GM12892 (cell line): ENCODE results near the gene PTPN1.
"Not testable (repeated sequence)": the region's sequence is repeated elsewhere in the genome, so short reads cannot be mapped to it uniquely, and the experiment has no call there.

ENCODE experiments used
- DNase-seq: peaks from one replicate; pipeline ENCODE4 v3.0.0; 2011; ENCODE audit not compliant: insufficient read length
- FAIRE-seq: peaks from 2 replicates; lab custom pipeline; 2011; peaks lifted over from hg19 to GRCh38; lab: Jason Lieb, UNC
- POLR2A ChIP-seq: IDR thresholded peaks from 2 replicates; pipeline ENCODE4 v1.6.1; 2011; ENCODE audit warnings: low read depth, low read length, control low read depth
- POLR2AphosphoS5 ChIP-seq: IDR thresholded peaks from 2 replicates; pipeline ENCODE4 v1.6.1; 2011; ENCODE audit warnings: low read depth, low read length, control low read depth
- TAF1 ChIP-seq: IDR thresholded peaks from 2 replicates; pipeline ENCODE4 v1.6.1; 2011; ENCODE audit warnings: low read depth, mild to moderate bottlenecking, control low read depth, low read length, borderline replicate concordance

Gene PTPN1

GRCh38 chr20:50506270-50506579, 4.0 kb upstream of the PTPN1 start:
- DNase-seq (no peak), FAIRE-seq (no peak)
- no peak for TF ChIP-seq TAF1
- TF ChIP-seq POLR2AphosphoS5 = no peak
- TF ChIP-seq POLR2A = no peak

- DNase-seq, FAIRE-seq: not testable (repeated sequence)
These were observed 2.4 kb upstream of the PTPN1 start for GRCh38 chr20:50507745-50508144.

- TF ChIP-seq TAF1 (no peak), POLR2AphosphoS5 (no peak), POLR2A (no peak)
- FAIRE-seq = no peak
- DNase-seq = no peak
These were observed 1.9 kb upstream of the PTPN1 start for GRCh38 chr20:50508171-50508755.

GRCh38 chr20:50510706-50511542, 741 bp downstream of the PTPN1 start:
- TF ChIP-seq TAF1 (no peak), POLR2AphosphoS5 (no peak), POLR2A (no peak)
- no peak for DNase-seq
- no peak for FAIRE-seq

- TF ChIP-seq POLR2AphosphoS5 (no peak), TAF1 (no peak), POLR2A (no peak)
- FAIRE-seq (no peak), DNase-seq (no peak)
These were observed 2.1 kb downstream of the PTPN1 start for GRCh38 chr20:50512323-50512722.

- DNase-seq (no peak), FAIRE-seq (no peak)
- no peak for TF ChIP-seq POLR2AphosphoS5
- TF ChIP-seq TAF1 = no peak
- TF ChIP-seq POLR2A = no peak
These were observed 3.2 kb downstream of the PTPN1 start for GRCh38 chr20:50513169-50514034.

- TF ChIP-seq POLR2A = no peak
- TF ChIP-seq POLR2AphosphoS5 = no peak
- no peak for TF ChIP-seq TAF1
- no peak for FAIRE-seq
- DNase-seq = no peak
These were observed 3.8 kb downstream of the PTPN1 start for GRCh38 chr20:50514035-50514337.

GRCh38 chr20:50514750-50515149, 4.6 kb downstream of the PTPN1 start:
- DNase-seq = no peak
- TF ChIP-seq POLR2A (peak; percentile 39), TAF1 (no peak), POLR2AphosphoS5 (no peak)
- peak; percentile 66 for FAIRE-seq

- TF ChIP-seq TAF1 = no peak
- no peak for TF ChIP-seq POLR2AphosphoS5
- no peak for TF ChIP-seq POLR2A
- no peak for DNase-seq
- FAIRE-seq = no peak
These were observed 5.4 kb downstream of the PTPN1 start for GRCh38 chr20:50515471-50516106.

GRCh38 chr20:50516180-50516934, 6.2 kb downstream of the PTPN1 start:
- FAIRE-seq = peak; percentile 61
- no peak for DNase-seq
- TF ChIP-seq POLR2AphosphoS5 = no peak
- no peak for TF ChIP-seq POLR2A
- no peak for TF ChIP-seq TAF1
